Fibroblast of pulmonary artery (primary cell): Measurements from ENCODE around the gene TUBB1.
"Not testable (repeated sequence)": the region's sequence is repeated elsewhere in the genome, so short reads cannot be mapped to it uniquely, and the experiment has no call there.

Experiments
- DNase-seq: peaks from one replicate; pipeline ENCODE4 v3.0.0-alpha.2; 2010; ENCODE audit warnings: low read depth
- H3K4me3 ChIP-seq: replicated peaks from 2 replicates; pipeline ENCODE4 v1.5.1; 2011; ENCODE audit warnings: low read depth, mild to moderate bottlenecking, control low read depth, low read length, moderate library complexity
- TF ChIP-seq, protein P1 (sequence below): IDR thresholded peaks from 2 replicates; pipeline ENCODE4 v1.5.1; 2011; ENCODE audit warnings: mild to moderate bottlenecking, control low read depth, low read length, inconsistent platforms; ENCODE audit errors: missing control alignments

Gene TUBB1

GRCh38 chr20:59010995-59011873 is 8.0 kb upstream of the TUBB1 start:
- DNase-seq: peak; percentile 93
- H3K4me3 ChIP-seq: no peak overlapping the region
- TF ChIP-seq, protein P1, sequence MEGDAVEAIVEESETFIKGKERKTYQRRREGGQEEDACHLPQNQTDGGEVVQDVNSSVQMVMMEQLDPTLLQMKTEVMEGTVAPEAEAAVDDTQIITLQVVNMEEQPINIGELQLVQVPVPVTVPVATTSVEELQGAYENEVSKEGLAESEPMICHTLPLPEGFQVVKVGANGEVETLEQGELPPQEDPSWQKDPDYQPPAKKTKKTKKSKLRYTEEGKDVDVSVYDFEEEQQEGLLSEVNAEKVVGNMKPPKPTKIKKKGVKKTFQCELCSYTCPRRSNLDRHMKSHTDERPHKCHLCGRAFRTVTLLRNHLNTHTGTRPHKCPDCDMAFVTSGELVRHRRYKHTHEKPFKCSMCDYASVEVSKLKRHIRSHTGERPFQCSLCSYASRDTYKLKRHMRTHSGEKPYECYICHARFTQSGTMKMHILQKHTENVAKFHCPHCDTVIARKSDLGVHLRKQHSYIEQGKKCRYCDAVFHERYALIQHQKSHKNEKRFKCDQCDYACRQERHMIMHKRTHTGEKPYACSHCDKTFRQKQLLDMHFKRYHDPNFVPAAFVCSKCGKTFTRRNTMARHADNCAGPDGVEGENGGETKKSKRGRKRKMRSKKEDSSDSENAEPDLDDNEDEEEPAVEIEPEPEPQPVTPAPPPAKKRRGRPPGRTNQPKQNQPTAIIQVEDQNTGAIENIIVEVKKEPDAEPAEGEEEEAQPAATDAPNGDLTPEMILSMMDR: no peak

DNA sequence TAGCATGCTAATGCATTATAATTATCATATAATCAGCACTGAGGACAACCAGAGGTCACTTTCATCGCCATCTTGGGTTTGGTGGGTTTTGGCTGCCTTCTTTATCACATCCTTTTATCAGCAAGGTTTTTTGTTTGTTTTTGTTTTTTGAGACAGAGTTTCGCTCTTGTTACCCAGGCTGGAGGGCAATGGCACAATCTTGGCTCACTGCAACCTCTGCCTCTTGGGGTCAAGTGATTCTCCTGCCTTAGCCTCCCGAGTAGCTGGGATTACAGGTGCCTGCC is 7.4 kb upstream of the TUBB1 start:
- not testable (repeated sequence) for H3K4me3 ChIP-seq, DNase-seq

GRCh38 chr20:59013031-59013951 is 5.9 kb upstream of the TUBB1 start:
- no peak overlapping the region for H3K4me3 ChIP-seq

DNA sequence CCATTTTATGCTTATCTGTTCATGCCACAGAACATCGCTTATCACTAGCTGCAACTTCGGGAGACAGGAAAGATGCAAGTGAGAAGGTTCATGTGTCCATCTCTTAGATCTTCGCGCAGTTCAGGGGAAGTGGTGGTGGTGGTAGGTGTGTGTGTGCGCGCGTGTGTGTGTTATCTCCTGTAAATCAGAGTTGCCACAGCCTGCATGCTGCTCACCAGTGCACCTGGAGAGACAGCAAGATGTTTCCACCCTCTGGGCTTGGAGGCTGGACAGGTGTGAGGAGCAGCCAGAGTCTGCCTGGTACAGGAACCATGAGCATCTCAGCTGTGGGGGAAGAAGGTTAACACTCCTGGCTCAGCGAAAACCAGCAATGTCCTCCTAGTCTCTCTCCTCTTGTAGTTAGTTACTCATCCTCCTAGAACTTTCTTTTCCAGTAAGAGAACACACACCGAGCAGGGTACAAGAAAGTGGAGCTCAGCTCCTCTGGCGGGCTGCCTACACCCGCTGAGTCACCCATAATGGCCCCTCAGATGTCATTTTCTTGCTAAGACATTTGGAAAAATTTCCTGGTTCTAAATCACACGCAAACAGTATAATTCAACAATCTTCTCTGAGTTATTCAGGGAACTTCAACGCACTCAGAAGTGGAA is 5.1 kb upstream of the TUBB1 start:
- no peak overlapping the region for H3K4me3 ChIP-seq
- TF ChIP-seq, protein P1: no peak
- no peak for DNase-seq

More at GRCh38 chr20:59013031-59013951, 5.9 kb upstream of the TUBB1 start:
- TF ChIP-seq, protein P1: no peak
- no peak for DNase-seq

DNA sequence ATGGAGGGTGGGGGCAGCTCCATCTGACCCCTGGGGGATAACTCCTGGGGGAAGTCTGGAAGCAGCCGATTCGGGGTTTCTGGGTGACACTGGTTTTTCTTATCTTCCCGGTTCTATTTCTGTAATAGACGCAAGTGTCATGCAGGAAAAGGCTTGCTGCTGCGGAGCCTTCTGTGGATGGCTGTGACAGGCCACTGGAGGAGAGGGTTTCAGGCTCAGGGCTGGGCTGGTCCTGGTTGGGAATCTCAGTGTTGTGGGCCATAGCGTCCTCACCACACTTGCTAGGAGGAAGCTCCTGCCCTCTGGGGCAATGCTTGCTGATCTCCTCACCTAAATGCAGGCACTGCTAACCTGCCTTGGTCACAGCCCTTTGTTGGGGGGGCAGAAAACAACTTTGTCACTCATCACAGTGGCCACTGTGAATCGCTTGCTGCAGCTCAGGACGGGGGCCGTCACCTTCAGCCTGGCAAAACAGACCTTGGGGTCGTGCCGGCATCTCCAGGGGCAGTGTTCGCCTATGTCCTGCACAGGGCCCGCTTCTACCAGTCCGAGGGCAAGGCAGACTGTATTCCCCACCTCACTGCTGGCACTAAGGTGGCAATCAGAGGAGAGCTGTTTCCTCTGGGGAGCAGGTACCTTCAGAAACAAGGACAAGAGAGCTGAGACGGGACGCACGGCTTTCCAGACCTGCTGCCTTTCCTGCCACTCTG is 4.4 kb upstream of the TUBB1 start:
- TF ChIP-seq, protein P1: no peak
- DNase-seq: no peak
- H3K4me3 ChIP-seq: no peak overlapping the region

DNA sequence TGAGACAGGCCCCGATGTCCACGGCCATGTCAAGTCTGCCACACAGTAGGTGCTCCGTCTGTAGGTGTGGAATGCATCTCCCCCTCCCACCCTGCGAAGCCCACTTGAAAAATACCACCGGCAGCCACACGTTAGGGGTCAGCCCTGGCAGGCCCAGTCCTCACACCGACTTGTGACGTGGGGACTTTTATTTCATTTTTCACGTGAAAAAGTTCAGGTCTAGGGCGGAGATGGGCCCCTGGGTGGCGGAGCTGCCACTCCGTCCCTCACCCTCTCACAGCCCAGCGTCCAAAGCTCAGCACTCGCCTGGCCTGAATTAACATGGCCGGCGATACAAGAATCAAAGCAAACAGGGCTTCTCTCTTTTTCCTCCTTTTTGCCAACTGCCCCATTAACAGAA is 3.8 kb upstream of the TUBB1 start:
- DNase-seq: no peak
- no peak overlapping the region for H3K4me3 ChIP-seq
- TF ChIP-seq, protein P1: no peak
